Activated T-helper 9 cell treated with anti-CD3 and anti-CD28 coated beads, Interleukin-2, amount 50 U/mL, for 16 hours (primary cell): ENCODE data around the gene TXNRD1.
"Not testable (repeated sequence)": the region's sequence is repeated elsewhere in the genome, so short reads cannot be mapped to it uniquely, and the experiment has no call there.

ENCODE experiments used
- DNase-seq: peaks from one replicate; pipeline ENCODE4 v3.0.0-alpha.2; 2020; ENCODE audit warnings: low read depth

The TXNRD1 gene

GRCh38 chr12:104215638-104216297 lies at the start of gene TXNRD1:
TXNRD1 (plus strand) TSS chr12:104215779; CDS start chr12:104215803, 24 bp downstream.
- DNase-seq: peak; percentile 80

GRCh38 chr12:104165801-104166200 lies 49.8 kb upstream of the TXNRD1 start:
- DNase-seq: no peak

GRCh38 chr12:104166465-104166864 lies 49.1 kb upstream of the TXNRD1 start:
- no peak for DNase-seq

DNA sequence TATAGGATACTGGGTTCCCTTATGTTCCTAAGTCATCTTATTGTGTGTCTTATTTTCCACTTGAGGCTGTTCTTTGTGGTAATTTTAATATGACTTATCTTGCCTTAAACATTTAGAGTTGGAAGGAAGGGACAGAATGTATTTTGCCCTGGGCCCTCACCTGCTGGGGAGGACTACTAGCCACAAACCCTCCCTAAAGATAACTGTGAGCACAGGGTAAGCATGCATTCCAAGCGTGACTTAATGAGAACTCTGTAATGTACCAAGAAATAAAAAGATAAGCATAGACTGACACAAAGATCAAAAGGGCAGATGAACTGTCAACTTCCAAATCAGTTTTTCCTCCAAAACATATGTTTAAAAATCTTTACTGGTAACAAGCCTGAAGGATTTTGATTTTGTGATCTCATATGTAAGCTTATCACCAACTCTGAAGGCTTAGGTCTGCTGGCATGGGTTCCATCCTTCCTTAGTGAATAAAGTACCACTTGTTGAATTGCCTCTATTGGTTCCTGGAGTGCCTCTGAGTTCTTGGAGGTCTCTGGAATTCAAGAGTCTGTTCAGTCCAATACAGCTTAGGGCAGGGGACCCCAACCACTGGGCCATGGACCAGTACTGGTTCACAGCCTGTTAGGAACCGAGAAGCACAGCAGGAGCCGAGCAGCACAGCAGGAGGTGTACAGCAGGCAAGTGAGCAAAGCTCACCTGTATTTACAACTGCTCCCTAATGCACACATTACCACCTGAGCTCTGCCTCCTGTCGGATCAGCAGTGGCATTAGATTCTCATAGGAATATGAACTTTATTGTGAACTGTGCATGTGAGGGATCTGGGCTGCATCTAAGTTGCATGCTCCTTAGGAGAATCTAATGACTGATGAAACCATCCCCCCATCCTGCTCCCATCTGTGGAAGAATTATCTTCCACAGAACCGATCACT lies 47.8 kb upstream of the TXNRD1 start:
- no peak for DNase-seq

- DNase-seq: no peak
These were observed 47.0 kb upstream of the TXNRD1 start for GRCh38 chr12:104168596-104168995.

GRCh38 chr12:104171785-104172569 lies 43.6 kb upstream of the TXNRD1 start:
- no peak for DNase-seq

GRCh38 chr12:104172570-104172947 lies 43.0 kb upstream of the TXNRD1 start:
- no peak for DNase-seq

DNA sequence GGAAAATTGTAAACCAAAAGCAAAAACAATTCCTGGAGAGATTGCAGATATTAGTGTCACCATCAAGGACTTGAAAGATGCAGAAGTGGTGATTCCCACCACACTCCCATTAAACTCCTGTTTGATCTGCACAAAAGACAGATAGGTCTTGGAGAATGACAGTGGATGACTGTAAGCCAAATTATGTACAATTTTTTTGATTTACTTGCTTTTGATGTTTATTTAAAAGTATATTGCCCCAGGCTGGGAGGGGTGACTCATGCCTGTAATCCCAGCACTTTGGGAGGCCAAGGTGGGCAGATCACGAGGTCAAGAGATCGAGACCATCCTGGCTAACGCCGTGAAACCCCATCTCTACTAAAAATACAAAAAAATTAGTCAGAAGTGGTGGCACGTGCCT lies 41.8 kb upstream of the TXNRD1 start:
- DNase-seq: not testable (repeated sequence)

DNA sequence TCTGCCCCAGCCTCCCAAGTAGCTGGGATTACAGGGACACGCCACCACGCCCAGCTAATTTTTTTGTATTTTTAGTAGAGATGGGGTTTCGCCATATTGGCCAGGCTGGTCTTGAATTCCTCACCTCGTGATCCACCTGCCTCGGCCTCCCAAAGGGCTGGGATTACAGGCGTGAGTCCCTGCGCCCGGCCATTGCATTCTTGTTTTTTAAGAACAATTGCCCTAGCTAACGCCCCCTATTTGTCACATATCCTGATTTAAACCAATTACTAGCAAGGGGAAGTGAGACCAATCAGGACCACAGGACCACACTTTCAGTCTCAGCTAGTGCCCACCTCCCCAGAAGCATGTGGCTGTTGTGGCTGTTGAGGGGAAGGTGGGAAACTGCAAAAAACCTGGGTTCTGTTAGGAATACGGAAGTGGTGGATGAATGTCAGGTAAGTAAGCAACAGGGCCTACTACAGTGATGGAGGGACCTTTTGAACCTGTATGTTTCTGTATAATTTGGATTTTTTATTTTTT lies 39.8 kb upstream of the TXNRD1 start:
- DNase-seq: no peak

DNA sequence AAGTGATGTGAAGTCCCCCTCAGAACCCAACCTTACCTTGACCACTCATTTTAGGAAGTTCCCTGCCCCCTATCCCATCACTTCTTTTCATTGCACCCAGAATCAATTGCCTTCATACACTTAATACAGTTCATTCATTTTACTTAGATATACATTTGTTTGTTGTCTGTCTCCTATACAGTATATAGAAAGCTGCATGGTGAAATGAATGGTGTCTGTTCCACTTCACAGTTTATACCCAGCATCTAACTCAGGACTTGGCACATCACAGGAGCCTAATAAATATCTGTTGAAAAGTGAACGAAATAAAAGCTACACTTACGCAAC lies 38.3 kb upstream of the TXNRD1 start:
- DNase-seq: no peak

DNA sequence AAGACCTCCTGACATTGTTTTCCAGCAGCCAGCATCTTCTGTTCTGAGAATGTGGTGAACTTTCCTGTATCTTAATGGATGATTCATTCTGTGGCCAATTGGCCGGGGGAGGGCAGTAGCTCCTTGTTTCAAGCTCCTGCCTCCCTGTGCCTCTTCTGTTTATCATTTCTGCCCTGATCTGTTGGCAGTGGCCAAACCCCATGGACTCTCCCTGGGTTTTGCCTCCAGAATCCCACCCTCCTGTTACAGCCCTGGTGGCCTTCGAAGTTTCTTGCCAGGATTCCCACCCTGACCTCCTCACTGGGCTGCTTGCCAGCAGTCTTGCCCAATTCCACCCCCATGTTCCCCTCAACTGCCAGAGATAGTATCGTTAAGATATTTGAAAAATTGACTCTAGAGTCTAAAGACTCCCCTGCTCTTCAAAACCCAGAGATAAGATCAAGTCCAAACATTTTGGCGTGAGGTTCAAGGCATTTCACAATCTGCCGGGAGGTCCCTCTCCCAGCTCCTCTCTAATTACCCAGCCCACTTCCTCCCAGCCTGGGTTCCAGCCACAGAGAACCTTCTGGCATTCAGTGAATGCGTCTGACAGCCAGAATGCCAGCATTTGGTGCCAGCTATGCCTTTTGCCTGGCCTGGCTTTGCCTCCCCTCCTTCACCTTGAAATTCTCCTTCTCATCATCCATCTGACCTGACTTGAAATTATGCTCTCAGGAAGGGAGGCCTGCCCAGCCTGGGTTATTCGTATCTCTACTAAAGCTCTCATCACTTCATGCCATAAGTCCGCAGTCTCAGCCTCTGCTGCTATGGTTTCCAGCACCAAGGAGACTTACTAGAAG lies 37.7 kb upstream of the TXNRD1 start:
- no peak for DNase-seq

- DNase-seq: no peak
These were observed 35.2 kb upstream of the TXNRD1 start for GRCh38 chr12:104180374-104180773.

GRCh38 chr12:104181313-104181712 lies 34.3 kb upstream of the TXNRD1 start:
- DNase-seq: no peak

DNA sequence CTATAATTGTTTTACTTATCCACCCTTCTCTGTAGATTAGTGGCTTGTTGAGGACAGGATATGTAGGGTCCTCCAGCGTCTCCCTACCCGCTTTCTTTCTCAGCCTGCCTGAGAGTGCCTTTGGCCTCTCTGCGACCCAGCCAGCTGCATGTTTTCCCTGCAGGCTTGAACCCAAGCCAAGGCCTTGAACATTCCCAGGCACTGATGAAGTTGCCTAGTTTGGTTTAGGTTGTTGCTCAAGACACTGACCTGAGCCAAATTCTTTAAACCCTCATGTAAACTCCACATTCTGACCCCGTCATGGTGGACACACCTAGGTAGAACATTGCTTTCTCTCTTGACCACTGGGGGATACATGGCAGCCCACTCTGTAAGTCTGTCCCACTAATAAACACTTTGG lies 33.4 kb upstream of the TXNRD1 start:
- DNase-seq: no peak

DNA sequence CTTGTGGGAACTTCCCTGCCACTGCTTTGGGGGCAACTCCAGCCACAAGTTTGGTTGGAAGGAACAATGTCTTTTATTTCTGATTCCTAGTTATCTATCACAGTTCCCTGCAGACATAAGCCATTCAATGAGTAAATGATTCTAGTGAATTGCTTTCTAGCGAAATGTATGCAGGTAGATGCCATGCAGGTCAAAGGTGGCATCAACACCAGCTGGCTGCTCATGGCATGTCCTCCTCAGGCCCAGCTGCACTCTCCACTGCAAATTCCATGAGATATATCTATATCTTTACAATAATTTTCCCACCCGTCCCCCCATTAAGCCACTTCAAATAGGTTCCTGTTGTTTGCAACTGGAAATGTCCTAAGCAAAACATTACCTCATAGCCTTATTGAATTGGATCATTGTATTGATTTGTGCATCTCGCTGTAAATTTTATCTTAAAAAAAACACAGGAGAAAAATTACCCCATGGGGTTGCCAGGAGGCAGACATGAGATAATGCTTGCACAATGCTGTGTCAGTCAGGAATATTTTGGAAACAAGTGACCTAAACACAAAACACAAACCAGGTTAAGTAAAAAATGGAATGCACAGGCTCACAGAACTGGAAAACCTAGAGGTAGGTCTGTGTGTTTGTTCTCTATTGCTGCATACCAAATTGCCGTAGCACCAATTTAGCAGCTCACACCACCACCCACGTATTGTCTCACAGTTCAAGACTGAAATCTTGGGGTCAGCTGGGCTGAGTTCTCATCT lies 32.8 kb upstream of the TXNRD1 start:
- no peak for DNase-seq

GRCh38 chr12:104183443-104183842 lies 32.1 kb upstream of the TXNRD1 start:
- no peak for DNase-seq

DNA sequence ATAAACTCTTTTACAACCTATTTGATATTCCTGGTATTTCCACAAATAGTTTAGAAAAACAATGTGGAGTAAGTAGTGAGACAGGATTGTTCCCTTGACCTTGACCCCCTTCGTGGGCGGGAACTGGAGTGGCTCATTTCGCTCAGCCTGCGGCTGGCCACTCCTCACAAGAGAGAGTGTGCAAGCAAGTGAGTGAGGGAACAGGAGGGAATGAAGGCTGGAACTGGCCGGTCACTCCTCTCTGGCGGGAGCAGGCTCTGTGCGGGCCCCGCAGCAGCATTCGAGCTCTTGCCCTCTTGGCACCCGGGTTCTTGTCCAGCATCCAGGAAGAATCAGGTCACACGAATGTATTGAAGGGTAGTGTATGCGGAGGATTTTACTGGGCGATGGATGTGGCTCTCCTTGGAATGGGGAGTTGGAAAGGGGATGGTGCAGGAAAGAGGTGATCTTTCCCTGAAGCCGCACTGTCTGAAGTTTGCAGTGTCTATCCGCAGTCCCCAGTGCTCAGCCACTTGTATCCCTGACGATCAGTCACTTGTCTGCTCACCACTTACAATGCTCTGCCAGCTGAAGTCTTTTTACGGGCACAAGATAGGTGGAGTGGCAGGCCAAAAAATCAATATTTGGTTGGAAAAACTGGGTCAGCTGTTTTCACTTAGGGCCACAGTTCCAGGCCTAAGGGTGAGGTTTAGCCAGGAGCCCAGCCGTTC lies 28.0 kb upstream of the TXNRD1 start:
- DNase-seq: no peak

DNA sequence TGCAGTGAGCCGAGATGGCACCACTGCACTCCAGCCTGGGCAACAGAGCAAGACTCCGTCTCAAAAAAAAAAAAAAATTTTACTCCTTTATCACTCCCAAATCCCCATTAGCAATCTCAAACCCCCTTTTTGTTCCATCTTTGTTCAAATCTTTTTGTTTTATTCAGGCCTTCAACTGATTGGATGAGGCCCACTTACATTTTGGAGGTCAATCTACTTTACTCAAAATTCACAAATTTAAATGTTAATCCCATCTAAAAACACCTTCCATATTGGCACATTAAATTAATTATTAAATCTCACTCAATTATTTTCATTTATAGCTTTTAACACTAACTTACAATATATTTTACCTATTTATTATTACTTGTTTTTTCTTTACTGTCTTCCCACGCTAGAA lies 27.0 kb upstream of the TXNRD1 start:
- no peak for DNase-seq

DNA sequence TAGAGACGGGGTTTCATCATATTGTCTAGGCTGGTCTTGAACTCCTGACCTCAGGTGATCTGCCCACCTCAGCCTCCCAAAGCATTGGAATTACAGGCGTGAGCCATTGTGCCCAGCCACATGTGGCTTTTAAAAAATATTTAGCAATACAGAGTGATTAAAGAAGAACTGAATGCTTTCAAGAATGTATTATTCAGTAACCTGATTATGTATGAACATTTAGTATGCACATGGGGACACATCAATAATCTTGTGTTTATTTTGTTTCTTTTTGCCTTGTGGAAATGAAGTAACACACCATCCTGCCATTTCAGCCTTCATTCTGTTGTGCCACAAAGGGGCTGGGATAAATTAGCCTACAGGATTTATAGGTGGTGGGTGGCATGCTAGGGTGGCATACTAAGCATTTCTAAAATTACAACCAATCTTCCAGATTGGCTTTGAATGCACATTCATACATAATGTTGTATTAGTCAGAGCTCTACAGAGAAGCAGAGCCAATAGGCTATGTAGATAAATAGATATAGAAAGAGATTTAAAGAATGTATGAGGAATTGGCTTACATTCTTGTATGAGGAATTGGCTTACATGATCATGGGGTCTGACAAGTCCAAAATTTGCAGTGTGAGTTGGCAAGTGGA lies 25.5 kb upstream of the TXNRD1 start:
- DNase-seq: no peak
